HEK293 (cell line): Measurements from ENCODE around the gene MED13L.

ENCODE experiments used
- CTCF ChIA-PET: fragments of 350-600 bp; formaldehyde crosslinking; extraction: SDS; loops from one replicate; lab custom pipeline; 2021; ENCODE audit warnings: antibody characterized with exemption; lab: Yijun Ruan, JAX
- POLR2A ChIA-PET: fragments of 300-600 bp; formaldehyde crosslinking; extraction: SDS; loops from one replicate; lab custom pipeline; 2020; ENCODE audit warnings: antibody characterized with exemption, inconsistent platforms; lab: Yijun Ruan, JAX
- H3K27ac ChIP-seq: fragments of 200-500 bp; sonication (Bioruptor generic); 2 replicates; pipeline ENCODE4 v1.5.1; 2014; ENCODE audit warnings: low read depth, low read length, control low read depth, inconsistent platforms; ENCODE audit errors: extremely low read depth
- H3K36me3 ChIP-seq, 2 experiments: fragments of 200-500 bp in 1 of 2; sonication (Bioruptor generic) in 1 of 2; 1 replicate in 1 of 2; 2 replicates in 1 of 2; pipeline ENCODE4 v1.5.1; 2014 to 2017; ENCODE audit warnings: inconsistent platforms in 2 of 2, low read length in 2 of 2; ENCODE audit not compliant: control insufficient read depth in 2 of 2, insufficient read depth in 1 of 2
- H3K4me1 ChIP-seq: fragments of 200-500 bp; sonication (Bioruptor generic); 2 replicates; pipeline ENCODE4 v1.5.1; 2014; ENCODE audit warnings: mild to moderate bottlenecking, low read length, inconsistent platforms; ENCODE audit not compliant: control insufficient read depth, insufficient read depth
- H3K4me3 ChIP-seq: 2 replicates; pipeline ENCODE4 v1.5.1; 2011; ENCODE audit warnings: low read depth, mild to moderate bottlenecking, control low read depth, low read length, moderate library complexity
- H3K9me3 ChIP-seq: fragments of 200-500 bp; sonication (Bioruptor generic); 2 replicates; pipeline ENCODE4 v1.5.1; 2014; ENCODE audit warnings: low read depth, low read length, inconsistent platforms; ENCODE audit not compliant: control insufficient read depth, insufficient read depth
- EGR2 ChIP-seq: fragments of 450-650 bp; formaldehyde crosslinking; IDR thresholded peaks from 2 replicates; pipeline ENCODE4 v1.5.1; 2016; ENCODE audit warnings: low read depth, missing biosample characterization, missing genetic modification characterization
- FEZF1 ChIP-seq: fragments of 450-650 bp; formaldehyde crosslinking; IDR thresholded peaks from 2 replicates; pipeline ENCODE4 v1.5.1; 2016; ENCODE audit warnings: missing biosample characterization, missing genetic modification characterization
- GLIS2 ChIP-seq: fragments of 450-650 bp; formaldehyde crosslinking; IDR thresholded peaks from 2 replicates; pipeline ENCODE4 v1.5.1; 2016; ENCODE audit warnings: missing biosample characterization, missing genetic modification characterization
- KLF10 ChIP-seq: fragments of 450-650 bp; IDR thresholded peaks from 2 replicates; pipeline ENCODE4 v1.5.1; 2018; ENCODE audit warnings: missing biosample characterization, mild to moderate bottlenecking, missing genetic modification characterization
- KLF8 ChIP-seq: fragments of 450-650 bp; formaldehyde crosslinking; IDR thresholded peaks from 2 replicates; pipeline ENCODE4 v1.5.1; 2016; ENCODE audit warnings: missing biosample characterization, missing genetic modification characterization
- SCRT1 ChIP-seq: fragments of 450-650 bp; formaldehyde crosslinking; IDR thresholded peaks from 2 replicates; pipeline ENCODE4 v1.5.1; 2016; ENCODE audit warnings: missing biosample characterization, missing genetic modification characterization, borderline replicate concordance
- ZBTB20 ChIP-seq: fragments of 450-650 bp; formaldehyde crosslinking; IDR thresholded peaks from 2 replicates; pipeline ENCODE4 v1.5.1; 2016; ENCODE audit warnings: missing biosample characterization, missing genetic modification characterization
- ZBTB8A ChIP-seq: fragments of 450-650 bp; formaldehyde crosslinking; IDR thresholded peaks from 2 replicates; pipeline ENCODE4 v1.5.1; 2016; ENCODE audit warnings: missing biosample characterization, missing genetic modification characterization
- ZEB2 ChIP-seq: fragments of 450-650 bp; formaldehyde crosslinking; IDR thresholded peaks from 2 replicates; pipeline ENCODE4 v1.5.1; 2016; ENCODE audit warnings: missing biosample characterization, missing genetic modification characterization
- ZFHX2 ChIP-seq: fragments of 450-650 bp; formaldehyde crosslinking; conservative IDR thresholded peaks from 2 replicates; pipeline ENCODE4 v1.5.1; 2016; ENCODE audit warnings: missing biosample characterization, missing genetic modification characterization
- ZFP69B ChIP-seq: fragments of 450-650 bp; formaldehyde crosslinking; IDR thresholded peaks from 2 replicates; pipeline ENCODE4 v1.5.1; 2016; ENCODE audit warnings: missing biosample characterization, missing genetic modification characterization
- ZIC2 ChIP-seq: fragments of 450-650 bp; formaldehyde crosslinking; IDR thresholded peaks from 2 replicates; pipeline ENCODE4 v1.5.1; 2016; ENCODE audit warnings: missing biosample characterization, missing genetic modification characterization
- ZNF10 ChIP-seq: fragments of 450-650 bp; formaldehyde crosslinking; IDR thresholded peaks from 2 replicates; pipeline ENCODE4 v1.5.1; 2017; ENCODE audit warnings: missing biosample characterization, missing genetic modification characterization
- ZNF138 ChIP-seq: fragments of 450-650 bp; formaldehyde crosslinking; IDR thresholded peaks from 2 replicates; pipeline ENCODE4 v1.5.1; 2016; ENCODE audit warnings: missing biosample characterization, missing genetic modification characterization, borderline replicate concordance
- ZNF146 ChIP-seq: fragments of 450-650 bp; formaldehyde crosslinking; IDR thresholded peaks from 2 replicates; pipeline ENCODE4 v1.5.1; 2016; ENCODE audit warnings: missing biosample characterization, missing genetic modification characterization
- ZNF2 ChIP-seq: fragments of 450-650 bp; formaldehyde crosslinking; IDR thresholded peaks from 2 replicates; pipeline ENCODE4 v1.5.1; 2016; ENCODE audit warnings: missing biosample characterization, missing genetic modification characterization
- ZNF211 ChIP-seq: fragments of 450-650 bp; formaldehyde crosslinking; IDR thresholded peaks from 2 replicates; pipeline ENCODE4 v1.5.1; 2016; ENCODE audit warnings: low read depth, missing biosample characterization, missing genetic modification characterization
- ZNF394 ChIP-seq: fragments of 450-650 bp; formaldehyde crosslinking; IDR thresholded peaks from 2 replicates; pipeline ENCODE4 v1.5.1; 2016; ENCODE audit warnings: missing biosample characterization, missing genetic modification characterization, mild to moderate bottlenecking, moderate library complexity, borderline replicate concordance
- ZNF561 ChIP-seq: fragments of 450-650 bp; IDR thresholded peaks from 2 replicates; pipeline ENCODE4 v1.5.1; 2018; ENCODE audit warnings: missing biosample characterization, missing genetic modification characterization, borderline replicate concordance
- ZNF610 ChIP-seq: fragments of 450-650 bp; formaldehyde crosslinking; IDR thresholded peaks from 2 replicates; pipeline ENCODE4 v1.5.1; 2016; ENCODE audit warnings: missing biosample characterization, missing genetic modification characterization, borderline replicate concordance
- ZNF654 ChIP-seq: fragments of 450-650 bp; formaldehyde crosslinking; IDR thresholded peaks from 2 replicates; pipeline ENCODE4 v1.5.1; 2016; ENCODE audit warnings: low read depth, missing biosample characterization, missing genetic modification characterization
- ZSCAN30 ChIP-seq: fragments of 450-650 bp; IDR thresholded peaks from 2 replicates; pipeline ENCODE4 v1.5.1; 2018; ENCODE audit warnings: missing biosample characterization, mild to moderate bottlenecking, missing genetic modification characterization, moderate library complexity
- TF ChIP-seq, protein P1 (sequence below): fragments of 450-650 bp; formaldehyde crosslinking; IDR thresholded peaks from 2 replicates; pipeline ENCODE4 v1.5.1; 2016; ENCODE audit warnings: missing biosample characterization, missing genetic modification characterization
- TF ChIP-seq, protein P2 (sequence below): fragments of 450-650 bp; formaldehyde crosslinking; IDR thresholded peaks from 2 replicates; pipeline ENCODE4 v1.5.1; 2016; ENCODE audit warnings: missing biosample characterization, missing genetic modification characterization
- TF ChIP-seq, protein P3 (sequence below): fragments of 450-650 bp; formaldehyde crosslinking; conservative IDR thresholded peaks from 2 replicates; pipeline ENCODE4 v1.5.1; 2016; ENCODE audit warnings: low read depth, missing biosample characterization, missing genetic modification characterization

MED13L gene

DNA sequence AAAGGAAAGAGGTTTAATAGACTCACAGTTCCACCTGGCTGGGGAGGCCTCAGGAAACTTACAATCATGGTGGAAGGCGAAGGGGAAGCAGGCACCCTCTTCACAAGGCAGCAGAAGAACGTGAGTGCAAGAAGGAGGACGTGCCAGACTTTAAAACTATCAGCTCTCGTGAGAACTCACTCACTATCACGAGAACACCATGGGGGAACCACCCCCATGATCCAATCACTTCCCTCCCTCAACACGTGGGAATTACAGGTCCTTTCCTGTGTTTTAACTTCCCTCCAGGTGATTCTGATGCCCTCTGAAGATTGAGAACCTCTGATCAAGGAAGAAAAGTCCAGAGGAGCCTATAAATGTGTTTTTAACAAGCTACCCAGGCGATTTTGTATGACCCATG is 358.7 kb downstream of the MED13L start (continued):
- no peak for TF ChIP-seq ZNF138
- TF ChIP-seq ZEB2 = no peak
- TF ChIP-seq ZFHX2 (tag by site-specific recombination) = no peak
- TF ChIP-seq ZNF610 = no peak
- no peak for TF ChIP-seq SCRT1 (tag by site-specific recombination)
- TF ChIP-seq GLIS2 (tag by site-specific recombination) = no peak
- TF ChIP-seq ZNF211 (tag by site-specific recombination) = no peak

DNA sequence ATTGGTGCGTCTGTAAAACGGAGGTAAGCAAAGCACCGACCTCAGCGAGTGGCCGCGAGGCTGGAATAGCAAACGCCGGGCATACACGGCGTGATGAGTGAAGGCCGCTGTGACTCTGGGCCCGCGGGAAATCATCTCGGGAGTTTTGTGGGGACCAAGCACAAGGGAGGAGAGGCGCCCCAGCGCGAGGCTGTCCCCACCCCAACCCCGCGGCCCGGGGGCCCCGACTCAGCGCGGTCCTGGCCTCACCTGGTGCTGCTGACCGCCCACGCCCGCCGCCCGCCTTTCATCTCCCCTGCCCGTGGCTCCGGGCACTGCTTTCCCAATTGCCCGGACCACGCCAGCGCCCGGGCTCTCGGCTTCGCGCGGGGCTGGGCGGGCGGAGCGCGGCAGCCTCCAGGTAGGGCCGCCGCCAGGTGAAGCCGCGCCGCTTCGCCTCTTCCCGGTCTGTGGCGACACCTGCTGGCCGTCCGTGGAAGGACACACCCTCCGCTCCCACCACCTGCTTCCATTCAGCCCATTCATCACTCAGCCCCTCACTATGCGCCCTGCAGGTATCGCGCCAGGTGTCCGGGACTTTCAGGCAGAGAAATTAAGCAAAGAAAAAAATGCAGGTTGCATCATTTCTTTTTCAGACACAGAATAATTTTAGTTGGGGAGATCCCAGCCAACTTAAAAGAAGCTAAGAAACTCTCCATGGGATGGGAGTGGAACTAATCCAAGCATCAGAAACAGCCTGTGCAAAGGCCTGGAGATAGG is 360.4 kb downstream of the MED13L start:
- no peak overlapping the region for H3K27ac ChIP-seq
- H3K9me3 ChIP-seq = no peaks in the 10 kb centered on the region
- no peak for TF ChIP-seq EGR2 (tag by site-specific recombination)
- TF ChIP-seq, protein P1, sequence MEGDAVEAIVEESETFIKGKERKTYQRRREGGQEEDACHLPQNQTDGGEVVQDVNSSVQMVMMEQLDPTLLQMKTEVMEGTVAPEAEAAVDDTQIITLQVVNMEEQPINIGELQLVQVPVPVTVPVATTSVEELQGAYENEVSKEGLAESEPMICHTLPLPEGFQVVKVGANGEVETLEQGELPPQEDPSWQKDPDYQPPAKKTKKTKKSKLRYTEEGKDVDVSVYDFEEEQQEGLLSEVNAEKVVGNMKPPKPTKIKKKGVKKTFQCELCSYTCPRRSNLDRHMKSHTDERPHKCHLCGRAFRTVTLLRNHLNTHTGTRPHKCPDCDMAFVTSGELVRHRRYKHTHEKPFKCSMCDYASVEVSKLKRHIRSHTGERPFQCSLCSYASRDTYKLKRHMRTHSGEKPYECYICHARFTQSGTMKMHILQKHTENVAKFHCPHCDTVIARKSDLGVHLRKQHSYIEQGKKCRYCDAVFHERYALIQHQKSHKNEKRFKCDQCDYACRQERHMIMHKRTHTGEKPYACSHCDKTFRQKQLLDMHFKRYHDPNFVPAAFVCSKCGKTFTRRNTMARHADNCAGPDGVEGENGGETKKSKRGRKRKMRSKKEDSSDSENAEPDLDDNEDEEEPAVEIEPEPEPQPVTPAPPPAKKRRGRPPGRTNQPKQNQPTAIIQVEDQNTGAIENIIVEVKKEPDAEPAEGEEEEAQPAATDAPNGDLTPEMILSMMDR = peak; percentile 93
- peak; percentile 75 for TF ChIP-seq ZNF654 (tag by site-specific recombination)
- TF ChIP-seq ZEB2 = peak; percentile 65; the same call in 1 of the 2 replicates
- peak; percentile 50; the same call in 1 of the 2 replicates for TF ChIP-seq ZFHX2 (tag by site-specific recombination)
- TF ChIP-seq ZNF561 (tag by site-specific recombination) = peak; percentile 63; the same call in 1 of the 2 replicates
- TF ChIP-seq ZIC2 (tag by site-specific recombination) = peak; percentile 88
- TF ChIP-seq KLF8 (tag by site-specific recombination) = peak; percentile 29; the same call in 1 of the 2 replicates
- TF ChIP-seq ZNF10 = peak; percentile 76; the same call in 1 of the 2 replicates
- no peak for TF ChIP-seq ZNF146
- TF ChIP-seq ZSCAN30 (tag by site-specific recombination) = peak; percentile 72
- TF ChIP-seq ZBTB8A (tag by site-specific recombination) = peak; percentile 75
- TF ChIP-seq KLF10 (tag by site-specific recombination) = 0 out of 2 replicates have a peak, but pooled peaks have one; percentile 31
- TF ChIP-seq ZFP69B (tag by site-specific recombination) = no peak
- TF ChIP-seq, protein P2, sequence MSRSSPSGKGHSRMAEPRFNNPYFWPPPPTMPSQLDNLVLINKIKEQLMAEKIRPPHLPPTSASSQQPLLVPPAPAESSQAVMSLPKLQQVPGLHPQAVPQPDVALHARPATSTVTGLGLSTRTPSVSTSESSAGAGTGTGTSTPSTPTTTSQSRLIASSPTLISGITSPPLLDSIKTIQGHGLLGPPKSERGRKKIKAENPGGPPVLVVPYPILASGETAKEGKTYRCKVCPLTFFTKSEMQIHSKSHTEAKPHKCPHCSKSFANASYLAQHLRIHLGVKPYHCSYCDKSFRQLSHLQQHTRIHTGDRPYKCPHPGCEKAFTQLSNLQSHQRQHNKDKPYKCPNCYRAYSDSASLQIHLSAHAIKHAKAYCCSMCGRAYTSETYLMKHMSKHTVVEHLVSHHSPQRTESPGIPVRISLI (tag by site-specific recombination) = no peak
- 0 out of 2 replicates have a peak, but pooled peaks have one; percentile 15 for TF ChIP-seq ZNF2 (tag by site-specific recombination)
- TF ChIP-seq ZBTB20 (tag by site-specific recombination) = 0 out of 2 replicates have a peak, but pooled peaks have one; percentile 18
- H3K4me3 ChIP-seq = peak overlapping the region; percentile 15
- H3K36me3 ChIP-seq = no peaks in the 10 kb centered on the region
- POLR2A ChIA-PET = no interaction called here
- CTCF ChIA-PET = interaction anchor here (0.5 to 2.4 kb wide), 35 partner anchors 8 to 1750 kb away, joined by 3 to 15 read pairs (median 3); partner anchors contain the start of gene TBX3
- H3K4me1 ChIP-seq = no peaks in the 10 kb centered on the region

DNA sequence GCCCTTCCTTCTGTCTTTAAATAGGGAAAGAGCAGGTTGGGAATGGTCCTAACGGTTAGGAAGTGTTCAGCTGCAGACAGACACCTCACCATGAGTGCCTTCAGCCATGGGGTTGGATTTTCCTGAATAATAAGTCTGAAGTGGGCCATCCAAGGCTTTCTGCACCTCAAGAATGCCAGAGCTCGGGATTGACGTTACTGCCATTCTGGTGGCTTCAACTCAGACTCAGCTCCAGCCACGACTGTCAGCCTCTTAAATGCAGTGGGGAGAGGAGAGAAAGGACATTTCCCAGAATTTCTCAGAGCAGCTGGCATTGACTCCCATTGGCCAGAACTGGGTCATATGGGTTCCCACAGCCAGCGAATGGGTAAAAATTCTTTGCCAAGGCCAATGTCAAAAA is 363.4 kb downstream of the MED13L start:
- ChIA-PET CTCF (interaction anchor here (0.9 kb wide), 1 partner anchor 1290 kb away, joined by 3 read pairs; no protein-coding TSS in a partner anchor), POLR2A (no interaction called here)
- Histone ChIP-seq H3K9me3 (no peaks in the 10 kb centered on the region), H3K4me3 (no peak overlapping the region), H3K4me1 (no peaks in the 10 kb centered on the region), H3K27ac (no peak overlapping the region), H3K36me3 (no peaks in the 10 kb centered on the region)
- TF ChIP-seq ZNF394 = no peak
- TF ChIP-seq FEZF1 (tag by site-specific recombination) = no peak
- TF ChIP-seq, protein P3, sequence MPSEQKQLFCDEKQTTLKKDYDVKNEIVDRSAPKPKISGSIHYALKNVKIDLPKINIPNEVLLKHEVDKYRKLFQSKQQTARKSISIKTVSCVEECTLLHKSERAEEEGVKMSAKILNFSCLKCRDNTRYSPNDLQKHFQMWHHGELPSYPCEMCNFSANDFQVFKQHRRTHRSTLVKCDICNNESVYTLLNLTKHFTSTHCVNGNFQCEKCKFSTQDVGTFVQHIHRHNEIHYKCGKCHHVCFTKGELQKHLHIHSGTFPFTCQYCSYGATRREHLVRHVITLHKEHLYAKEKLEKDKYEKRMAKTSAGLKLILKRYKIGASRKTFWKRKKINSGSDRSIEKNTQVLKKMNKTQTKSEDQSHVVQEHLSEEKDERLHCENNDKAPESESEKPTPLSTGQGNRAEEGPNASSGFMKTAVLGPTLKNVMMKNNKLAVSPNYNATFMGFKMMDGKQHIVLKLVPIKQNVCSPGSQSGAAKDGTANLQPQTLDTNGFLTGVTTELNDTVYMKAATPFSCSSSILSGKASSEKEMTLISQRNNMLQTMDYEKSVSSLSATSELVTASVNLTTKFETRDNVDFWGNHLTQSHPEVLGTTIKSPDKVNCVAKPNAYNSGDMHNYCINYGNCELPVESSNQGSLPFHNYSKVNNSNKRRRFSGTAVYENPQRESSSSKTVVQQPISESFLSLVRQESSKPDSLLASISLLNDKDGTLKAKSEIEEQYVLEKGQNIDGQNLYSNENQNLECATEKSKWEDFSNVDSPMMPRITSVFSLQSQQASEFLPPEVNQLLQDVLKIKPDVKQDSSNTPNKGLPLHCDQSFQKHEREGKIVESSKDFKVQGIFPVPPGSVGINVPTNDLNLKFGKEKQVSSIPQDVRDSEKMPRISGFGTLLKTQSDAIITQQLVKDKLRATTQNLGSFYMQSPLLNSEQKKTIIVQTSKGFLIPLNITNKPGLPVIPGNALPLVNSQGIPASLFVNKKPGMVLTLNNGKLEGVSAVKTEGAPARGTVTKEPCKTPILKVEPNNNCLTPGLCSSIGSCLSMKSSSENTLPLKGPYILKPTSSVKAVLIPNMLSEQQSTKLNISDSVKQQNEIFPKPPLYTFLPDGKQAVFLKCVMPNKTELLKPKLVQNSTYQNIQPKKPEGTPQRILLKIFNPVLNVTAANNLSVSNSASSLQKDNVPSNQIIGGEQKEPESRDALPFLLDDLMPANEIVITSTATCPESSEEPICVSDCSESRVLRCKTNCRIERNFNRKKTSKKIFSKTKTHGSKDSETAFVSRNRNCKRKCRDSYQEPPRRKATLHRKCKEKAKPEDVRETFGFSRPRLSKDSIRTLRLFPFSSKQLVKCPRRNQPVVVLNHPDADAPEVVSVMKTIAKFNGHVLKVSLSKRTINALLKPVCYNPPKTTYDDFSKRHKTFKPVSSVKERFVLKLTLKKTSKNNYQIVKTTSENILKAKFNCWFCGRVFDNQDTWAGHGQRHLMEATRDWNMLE (tag by site-specific recombination) = no peak
